Breast epithelium (tissue), 4 donors: Measurements from ENCODE around the gene CTRL. TPM values are rescaled to one million over a fixed set of nuclear protein-coding genes. Genes with fewer than 3 reads are reported as not detected.

Experiments
- DNase-seq, 2 donors: peaks; one replicate each; pipeline ENCODE4 v3.0.0-alpha.2; 2019; ENCODE audit warnings: low spot score in 2 of 2
- H3K27ac ChIP-seq, 2 donors: fragments of 200-600 bp; sonication (generic) in 1 of 2; one replicate each; pipeline ENCODE4 v1.5.1; 2016 to 2019; ENCODE audit warnings: mild to moderate bottlenecking in 1 of 2
- H3K27me3 ChIP-seq, 2 donors: fragments of 200-600 bp; sonication (generic) in 1 of 2; one replicate each; pipeline versions ENCODE4 v1.5.1 to v1.6.0; 2017 to 2019; ENCODE audit warnings: control low read depth in 1 of 2, mild to moderate bottlenecking in 1 of 2
- H3K36me3 ChIP-seq: fragments of 200-600 bp; one replicate; pipeline ENCODE4 v1.5.1; 2019
- H3K4me1 ChIP-seq, 2 donors: fragments of 200-600 bp; sonication (generic); one replicate each; pipeline ENCODE4 v1.5.1; 2016 to 2019; ENCODE audit warnings: control low read depth in 1 of 2
- H3K4me3 ChIP-seq, 3 donors: fragments of 200-600 bp; sonication (generic); 1 replicate in 2 of 3; 2 replicates in 1 of 3; pipeline ENCODE4 v1.5.1; 2016 to 2019; ENCODE audit warnings: mild to moderate bottlenecking in 3 of 3, moderate library complexity in 2 of 3
- H3K9me3 ChIP-seq, 2 donors: fragments of 200-600 bp; sonication (generic) in 1 of 2; one replicate each; pipeline ENCODE4 v1.5.1; 2016 to 2019; ENCODE audit warnings: control low read depth in 1 of 2
- CTCF ChIP-seq, 3 donors: fragments of 450-650 bp; IDR thresholded peaks; one replicate each; pipeline ENCODE4 v1.5.1; 2016 to 2017; ENCODE audit warnings: antibody characterized with exemption in 3 of 3, mild to moderate bottlenecking in 3 of 3, moderate library complexity in 3 of 3
- POLR2A ChIP-seq: fragments of 450-650 bp; IDR thresholded peaks from one replicate; pipeline ENCODE4 v1.6.1; 2016; ENCODE audit warnings: antibody characterized with exemption, mild to moderate bottlenecking, moderate library complexity
- POLR2AphosphoS5 ChIP-seq, 3 donors: sonication (generic); formaldehyde crosslinking; IDR thresholded peaks; one replicate each; pipeline ENCODE4 v1.6.1; 2017; ENCODE audit warnings: antibody characterized with exemption in 3 of 3
- intact Hi-C: fragments of 100-400 bp; cut with DNase I; formaldehyde crosslinking; loops from one replicate; pipeline ENCODE4 v1.15.1; 2023; ENCODE audit warnings: low total_unique reads
- total RNA-seq, 3 donors: library from RNA; depleted of rRNA; stranded (reverse); fragments of >200 nt; gene quantifications; one replicate each; pipeline ENCODE4 v1.1.0, GENCODE V29; 2016

CTRL gene
- total RNA-seq, 3 donors from 2014 or later = 1.0 to 2.6 (median 1.8) TPM

GRCh38 chr16:67893743-67894399, 37.8 kb downstream of the CTRL start:
- Histone ChIP-seq H3K9me3 (no peaks in the 10 kb centered on the region), H3K4me1 (peaks cover 0 to 8% of the 10 kb centered on the region in 2 donors), H3K36me3 (no peaks in the 10 kb centered on the region), H3K27me3 (no peaks in the 10 kb centered on the region), H3K4me3 (peak overlapping the region; percentile 95 to 98 (median 96)), H3K27ac (peak overlapping the region; percentile 97 to 98)
- TF ChIP-seq POLR2A (no peak), POLR2AphosphoS5 (IDR thresholded peaks at IDR 0.05) (no peak), CTCF (IDR thresholded peaks at IDR 0.05) (no peak)
- intact Hi-C loops = loop anchor here (5.0 kb wide), 1 partner anchor 93 kb away; no protein-coding TSS in a partner anchor
- DNase-seq = peak in 1 of 2 donors; percentile 35

DNA sequence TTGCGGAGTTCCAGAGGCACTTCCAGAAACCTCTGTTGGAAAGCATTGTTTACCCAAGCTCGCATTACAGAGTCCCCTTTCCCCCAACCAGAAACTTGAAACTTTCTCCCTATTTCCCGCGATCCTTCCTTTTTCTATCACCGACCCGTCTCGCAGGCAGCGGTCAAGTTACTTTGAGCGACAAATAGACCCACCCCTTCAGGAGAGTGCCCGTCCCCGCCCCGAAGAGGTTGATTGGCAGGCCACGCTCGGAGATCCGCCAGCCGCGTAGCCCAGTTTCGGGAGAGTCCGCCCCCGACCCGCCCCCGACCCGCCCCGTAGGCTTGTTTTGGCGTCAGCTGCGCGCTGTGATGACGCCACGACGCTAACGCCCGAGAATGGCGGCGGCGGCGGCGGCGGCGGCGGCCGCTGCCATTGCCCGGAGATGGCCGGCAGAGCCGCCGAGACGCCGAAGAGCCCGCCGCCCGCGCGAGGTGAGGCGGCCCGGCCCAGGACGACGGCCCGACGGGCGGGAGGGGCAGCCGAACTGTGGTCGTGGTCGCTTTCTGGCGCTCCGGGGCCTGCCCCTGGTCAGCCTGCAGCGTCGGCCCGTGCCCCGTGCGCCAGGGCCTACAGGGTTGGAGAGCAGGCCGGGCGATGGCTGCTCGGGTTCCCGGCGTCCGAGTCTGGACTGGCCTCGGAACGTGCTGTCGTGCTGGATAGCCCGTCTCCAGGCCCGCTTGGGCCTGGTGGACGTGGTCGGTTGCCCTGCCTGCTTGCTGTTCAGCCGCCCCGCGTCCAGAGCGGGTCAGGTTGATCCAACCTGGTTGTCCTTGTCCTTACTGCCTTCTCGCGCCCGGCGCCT, 38.5 kb downstream of the CTRL start, which contains the start of gene PSKH1:
PSKH1 (plus strand) TSS at position 356 of the 844 bp plus-strand sequence. CDS start 15,496 bp downstream, outside the sequence.
- H3K4me3 ChIP-seq = peak within 1 kb of the TSS; percentile 95 to 98 (median 96)
- no peaks in the 10 kb centered on the region for H3K36me3 ChIP-seq
- TF ChIP-seq POLR2A (no peak), POLR2AphosphoS5 (IDR thresholded peaks at IDR 0.05) (peak; percentile 30 to 75 (median 39))
- peak; percentile 94 to 97 for DNase-seq
- peaks cover 0 to 8% of the 10 kb centered on the region in 2 donors for H3K4me1 ChIP-seq
- intact Hi-C loops = loop anchor here (5.0 kb wide), 1 partner anchor 94 kb away; no protein-coding TSS in a partner anchor
- H3K9me3 ChIP-seq = no peaks in the 10 kb centered on the region
- H3K27ac ChIP-seq = peak within 1 kb of the TSS; percentile 97 to 98
- H3K27me3 ChIP-seq = no peaks in the 10 kb centered on the region

DNA sequence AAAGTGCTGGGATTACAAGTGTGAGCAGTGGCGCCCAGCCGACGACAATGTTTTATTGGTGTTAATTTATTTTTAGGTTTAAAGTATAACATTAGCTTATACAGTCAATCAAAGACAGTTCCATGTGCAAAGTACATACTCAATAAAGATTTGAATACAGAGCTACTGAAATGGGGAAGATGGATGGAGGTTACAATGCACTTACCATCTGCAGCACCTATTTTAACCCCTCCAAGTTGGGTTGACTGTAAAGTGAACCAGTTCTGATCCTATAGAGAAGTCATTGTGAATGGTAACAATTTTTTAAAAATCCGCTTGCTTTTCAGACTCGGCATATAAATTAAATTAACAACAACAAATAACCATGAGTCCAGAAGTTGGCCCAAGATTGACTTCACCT, 39.3 kb downstream of the CTRL start:
- Histone ChIP-seq H3K4me3 (peak overlapping the region; percentile 95 to 98 (median 96)), H3K36me3 (no peaks in the 10 kb centered on the region), H3K4me1 (peaks cover 0 to 8% of the 10 kb centered on the region in 2 donors), H3K27ac (peak overlapping the region in 1 of 2 donors; percentile 97), H3K27me3 (no peaks in the 10 kb centered on the region), H3K9me3 (no peaks in the 10 kb centered on the region)
- no peak for TF ChIP-seq CTCF (IDR thresholded peaks at IDR 0.05)
- TF ChIP-seq POLR2AphosphoS5 (IDR thresholded peaks at IDR 0.05) = no peak
- intact Hi-C loops = loop anchor here (5.0 kb wide), 1 partner anchor 95 kb away; no protein-coding TSS in a partner anchor
- DNase-seq = no peak

GRCh38 chr16:67888331-67888730, 43.3 kb downstream of the CTRL start:
- H3K36me3 ChIP-seq = no peaks in the 10 kb centered on the region
- H3K27me3 ChIP-seq = no peaks in the 10 kb centered on the region
- H3K4me1 ChIP-seq = no peaks in the 10 kb centered on the region
- intact Hi-C loops = no loop called here
- no peak overlapping the region for H3K27ac ChIP-seq
- H3K4me3 ChIP-seq = no peak overlapping the region
- DNase-seq = no peak
- H3K9me3 ChIP-seq = no peaks in the 10 kb centered on the region
- no peak for TF ChIP-seq POLR2A
- no peak for TF ChIP-seq CTCF (IDR thresholded peaks at IDR 0.05)
- no peak for TF ChIP-seq POLR2AphosphoS5 (IDR thresholded peaks at IDR 0.05)

DNA sequence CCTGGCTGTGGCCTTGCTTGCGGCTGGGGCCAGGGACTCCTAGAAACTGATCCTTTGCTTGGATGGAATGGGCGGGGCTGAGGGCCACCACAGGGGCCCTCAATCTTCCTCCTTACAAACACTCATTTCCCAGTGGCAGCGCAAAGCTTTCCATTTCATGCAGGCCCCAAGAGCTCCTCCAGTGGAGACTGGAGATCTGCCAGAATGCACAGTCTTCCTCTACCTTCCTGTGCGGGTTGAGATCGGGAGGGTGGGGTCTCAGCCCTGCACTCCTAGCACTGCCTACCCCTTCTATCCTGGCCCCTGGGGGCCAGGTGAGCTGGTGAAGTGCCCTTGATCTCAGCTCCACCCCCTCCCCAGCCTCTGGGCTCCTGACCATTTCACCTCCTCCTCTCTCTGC, 45.3 kb downstream of the CTRL start:
- H3K27me3 ChIP-seq = no peaks in the 10 kb centered on the region

More for the DNA sequence above, 45.3 kb downstream of the CTRL start:
- Histone ChIP-seq H3K9me3 (no peaks in the 10 kb centered on the region), H3K36me3 (no peaks in the 10 kb centered on the region), H3K4me3 (no peak overlapping the region), H3K27ac (no peak overlapping the region), H3K4me1 (no peaks in the 10 kb centered on the region)
- DNase-seq = no peak
- TF ChIP-seq POLR2A (no peak), CTCF (IDR thresholded peaks at IDR 0.05) (no peak), POLR2AphosphoS5 (IDR thresholded peaks at IDR 0.05) (no peak)
- intact Hi-C loops = no loop called here
